ENCODE results near the gene ARSG. TPM values are rescaled to one million over a fixed set of nuclear protein-coding genes. Genes with fewer than 3 reads are reported as not detected.

ARSG gene
- total RNA-seq, 4 donors from 2014 or later = 4.3 to 16.8 (median 7.8) TPM

DNA sequence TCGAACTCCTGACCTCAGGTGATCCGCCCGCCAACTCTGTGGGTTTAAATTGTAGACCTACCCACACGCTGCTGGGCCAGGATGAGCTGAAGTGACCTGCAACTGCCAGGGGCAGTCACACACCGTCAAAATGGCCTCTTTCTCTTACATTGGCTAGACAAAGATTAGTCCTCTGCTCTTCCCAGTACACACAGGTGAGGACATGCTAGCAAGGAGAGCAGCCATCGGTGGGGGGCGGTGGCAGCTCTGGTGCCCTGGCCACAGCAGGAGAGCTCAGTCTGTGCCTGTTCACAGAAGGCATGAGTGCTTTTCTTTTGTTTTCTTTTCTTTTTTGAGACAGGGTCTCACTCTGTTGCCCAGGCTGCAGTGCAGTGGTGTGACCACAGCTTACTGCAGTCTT is 136.3 kb downstream of the ARSG start:
- H3K4me3 ChIP-seq (ENCODE audit: low read depth, poor library complexity, severe bottlenecking) = no peak overlapping the region
- 93 to 95% methylated on average over 7 of the region's 7 CpGs for WGBS, 2 donors
- intact Hi-C loops (cut with DNase I; ENCODE audit: low total_unique reads) = no loop called here
- no peak for TF ChIP-seq POLR2A (IDR thresholded peaks at IDR 0.05)
- TF ChIP-seq, protein P1, sequence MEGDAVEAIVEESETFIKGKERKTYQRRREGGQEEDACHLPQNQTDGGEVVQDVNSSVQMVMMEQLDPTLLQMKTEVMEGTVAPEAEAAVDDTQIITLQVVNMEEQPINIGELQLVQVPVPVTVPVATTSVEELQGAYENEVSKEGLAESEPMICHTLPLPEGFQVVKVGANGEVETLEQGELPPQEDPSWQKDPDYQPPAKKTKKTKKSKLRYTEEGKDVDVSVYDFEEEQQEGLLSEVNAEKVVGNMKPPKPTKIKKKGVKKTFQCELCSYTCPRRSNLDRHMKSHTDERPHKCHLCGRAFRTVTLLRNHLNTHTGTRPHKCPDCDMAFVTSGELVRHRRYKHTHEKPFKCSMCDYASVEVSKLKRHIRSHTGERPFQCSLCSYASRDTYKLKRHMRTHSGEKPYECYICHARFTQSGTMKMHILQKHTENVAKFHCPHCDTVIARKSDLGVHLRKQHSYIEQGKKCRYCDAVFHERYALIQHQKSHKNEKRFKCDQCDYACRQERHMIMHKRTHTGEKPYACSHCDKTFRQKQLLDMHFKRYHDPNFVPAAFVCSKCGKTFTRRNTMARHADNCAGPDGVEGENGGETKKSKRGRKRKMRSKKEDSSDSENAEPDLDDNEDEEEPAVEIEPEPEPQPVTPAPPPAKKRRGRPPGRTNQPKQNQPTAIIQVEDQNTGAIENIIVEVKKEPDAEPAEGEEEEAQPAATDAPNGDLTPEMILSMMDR (IDR thresholded peaks at IDR 0.05) = no peak
- peak in 1 of 2 donors; percentile 75 for DNase-seq (ENCODE audit: low spot score in 2 of 2)

DNA sequence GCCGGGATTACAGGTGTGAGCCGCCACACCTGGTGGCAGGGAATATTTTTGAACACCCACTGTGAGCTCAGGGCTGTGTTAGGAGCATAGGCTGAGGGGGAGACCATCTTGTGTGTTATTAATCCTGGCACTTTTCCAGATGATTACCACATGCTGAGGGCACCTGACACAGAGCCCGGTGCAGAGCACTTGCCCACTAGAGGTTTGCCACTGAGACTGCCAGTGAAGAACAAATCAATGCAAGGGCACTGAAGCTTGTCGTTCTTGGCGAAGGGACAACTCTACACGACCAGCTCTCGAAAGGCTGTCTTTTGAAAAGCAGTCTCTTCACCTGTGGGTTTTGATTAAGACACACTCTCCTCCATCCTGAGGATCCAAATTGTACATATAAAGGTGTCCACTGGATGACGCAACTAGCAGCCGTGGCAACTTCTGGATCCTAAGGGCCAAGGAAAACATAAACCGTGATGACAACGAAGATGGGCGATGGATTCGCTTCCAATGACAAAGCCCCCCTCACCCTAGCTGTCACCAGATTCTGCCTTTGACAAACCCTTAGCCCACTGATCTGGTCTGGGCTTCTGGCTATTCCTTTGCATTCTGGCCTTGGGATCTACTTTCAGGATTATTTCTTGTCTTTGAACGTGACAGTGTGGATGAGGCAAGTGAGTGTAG is 137.3 kb downstream of the ARSG start:
- intact Hi-C loops (cut with DNase I; ENCODE audit: low total_unique reads) = no loop called here
- WGBS, 2 donors = 89 to 92% methylated on average over 14 of the region's 14 CpGs
- DNase-seq (ENCODE audit: low spot score in 2 of 2) = peak in 1 of 2 donors; percentile 68
- TF ChIP-seq POLR2A (IDR thresholded peaks at IDR 0.05) = no peak
- TF ChIP-seq, protein P1 (IDR thresholded peaks at IDR 0.05) = no peak
- H3K4me3 ChIP-seq (ENCODE audit: low read depth, poor library complexity, severe bottlenecking) = no peak overlapping the region

DNA sequence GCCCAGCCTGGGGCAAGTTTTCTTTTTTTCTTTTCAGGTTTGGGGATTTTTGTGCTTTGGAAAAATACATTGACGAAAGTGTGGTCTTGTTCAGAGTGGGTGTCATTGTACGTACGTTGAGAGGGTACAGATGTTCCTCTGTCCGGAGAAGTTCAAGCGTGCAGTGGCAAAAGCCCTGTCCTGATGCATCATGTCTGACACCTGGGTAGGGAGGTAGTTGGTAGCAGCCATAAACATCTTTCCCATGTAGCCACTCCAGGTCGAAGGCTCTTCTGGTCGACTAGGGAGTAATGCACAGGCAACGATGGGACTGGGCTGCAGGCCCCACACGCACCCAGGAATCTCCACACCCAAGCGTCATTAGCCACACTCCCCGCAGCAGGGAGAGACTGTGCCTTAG is 138.6 kb downstream of the ARSG start:
- TF ChIP-seq, protein P1 (IDR thresholded peaks at IDR 0.05) = no peak
- no peak for TF ChIP-seq POLR2A (IDR thresholded peaks at IDR 0.05)
- H3K4me3 ChIP-seq (ENCODE audit: low read depth, poor library complexity, severe bottlenecking) = no peak overlapping the region
- 90 to 91% methylated on average over 11 of the region's 11 CpGs for WGBS, 2 donors
- DNase-seq (ENCODE audit: low spot score in 2 of 2) = peak in 1 of 2 donors; percentile 67
- intact Hi-C loops (cut with DNase I; ENCODE audit: low total_unique reads) = loop anchor here (10.0 kb wide), 1 partner anchor 165 kb away; no protein-coding TSS in a partner anchor

DNA sequence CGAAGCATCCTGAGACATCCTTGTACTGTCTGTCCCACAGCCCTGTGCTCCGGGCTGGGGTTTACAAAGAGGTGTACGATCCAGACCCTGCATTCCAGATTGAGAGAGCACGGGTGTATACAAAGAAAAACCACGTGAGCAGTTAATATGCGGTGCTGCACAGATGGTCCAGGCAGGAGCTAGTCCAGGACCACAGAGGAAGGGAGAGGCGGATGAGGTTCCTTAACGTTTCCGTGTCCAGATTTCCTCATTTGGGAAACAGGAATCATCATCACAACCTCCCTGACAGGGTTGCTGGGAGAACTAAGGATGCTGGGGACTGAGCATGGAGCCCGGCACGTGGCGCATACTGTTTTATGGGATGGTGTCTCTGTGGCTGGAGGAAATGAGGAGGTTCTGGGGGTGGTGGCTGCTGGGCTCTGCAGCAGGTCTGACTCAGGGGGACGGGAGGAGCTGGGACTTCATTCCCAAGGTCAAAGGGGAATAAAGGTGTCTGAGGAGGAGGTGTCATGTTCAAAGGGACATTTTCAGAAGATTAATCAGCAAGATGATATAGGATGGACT is 139.8 kb downstream of the ARSG start:
- WGBS, 2 donors = 85 to 92% methylated on average over 13 of the region's 13 CpGs

DNA sequence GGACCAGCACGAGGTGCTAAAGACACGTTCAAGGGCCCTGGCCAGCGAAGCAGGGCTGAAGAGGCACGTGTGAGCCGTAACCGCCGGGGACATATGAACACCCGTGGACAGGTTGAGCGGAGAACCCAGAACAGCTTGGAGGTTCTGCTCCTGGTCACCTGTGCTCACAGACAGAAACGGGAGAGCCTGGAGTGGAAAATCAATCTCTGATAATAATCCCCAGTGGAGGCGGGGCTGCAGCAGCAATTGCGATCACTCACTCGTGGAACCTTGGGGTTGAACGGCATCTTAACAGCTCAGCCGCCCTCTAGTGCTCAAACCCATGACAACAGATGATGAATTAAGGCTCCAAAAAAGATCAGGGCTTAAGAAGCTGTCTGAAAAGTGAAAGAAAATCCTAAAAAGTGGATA is 140.4 kb downstream of the ARSG start:
- WGBS, 2 donors = 64 to 65% methylated on average over 15 of the region's 15 CpGs
- DNase-seq (ENCODE audit: low spot score in 2 of 2) = peak in 1 of 2 donors; percentile 61
- intact Hi-C loops (cut with DNase I; ENCODE audit: low total_unique reads) = loop anchor here (10.0 kb wide), 1 partner anchor 167 kb away; no protein-coding TSS in a partner anchor

More for the DNA sequence above, 139.8 kb downstream of the ARSG start:
- intact Hi-C loops (cut with DNase I; ENCODE audit: low total_unique reads) = loop anchor here (10.0 kb wide), 1 partner anchor 166 kb away; no protein-coding TSS in a partner anchor
- H3K4me3 ChIP-seq (ENCODE audit: low read depth, poor library complexity, severe bottlenecking) = no peak overlapping the region
- TF ChIP-seq, protein P1 (IDR thresholded peaks at IDR 0.05) = no peak
- TF ChIP-seq POLR2A (IDR thresholded peaks at IDR 0.05) = no peak
- peak in 1 of 2 donors; percentile 28 for DNase-seq (ENCODE audit: low spot score in 2 of 2)

More for the DNA sequence above, 140.4 kb downstream of the ARSG start:
- H3K4me3 ChIP-seq (ENCODE audit: low read depth, poor library complexity, severe bottlenecking) = no peak overlapping the region
- TF ChIP-seq POLR2A (IDR thresholded peaks at IDR 0.05) = no peak
- TF ChIP-seq, protein P1 (IDR thresholded peaks at IDR 0.05) = no peak
